Measurements from ENCODE around the gene WSB1. TPM values are rescaled to one million over a fixed set of nuclear protein-coding genes. Genes with fewer than 3 reads are reported as not detected.

Gene WSB1
- total and polyA plus RNA-seq, 9 of the 15 experiments (the other 6 are each of a cell fraction or from before 2014, with no cell fraction given), result 22.8 to 229 (median 81.1) TPM

DNA sequence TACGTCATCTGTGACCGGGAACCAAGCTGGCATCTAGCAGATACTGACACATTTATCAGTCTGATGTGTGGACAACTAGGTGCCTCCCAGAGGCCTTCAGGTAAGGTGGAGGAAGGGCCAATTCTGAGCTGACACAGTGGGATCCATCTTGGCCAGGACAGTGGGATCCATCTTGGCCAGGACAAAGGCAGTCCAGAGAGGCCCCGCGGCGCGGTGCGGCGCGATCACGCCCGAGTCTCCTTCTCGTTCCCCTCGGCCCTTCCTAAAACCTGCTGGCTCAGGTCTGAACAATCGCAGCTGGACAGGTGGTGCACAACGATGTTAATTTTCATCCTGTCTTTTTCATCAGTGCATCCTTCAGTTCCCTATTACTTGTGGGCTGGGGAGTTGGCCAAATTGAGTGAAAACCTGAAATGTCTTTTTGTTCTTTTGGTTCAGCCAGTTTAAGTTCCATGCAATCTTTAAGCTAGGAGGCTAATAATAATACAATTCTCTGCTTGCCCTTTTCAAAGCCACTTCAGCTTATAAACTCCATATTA is 486 bp upstream of the WSB1 start (continued):
- TF ChIP-seq ZZZ3 (IDR thresholded peaks at IDR 0.05) (no peak), KLF16 (IDR thresholded peaks at IDR 0.05) (no peak), CBX5 (IDR thresholded peaks at IDR 0.05; ENCODE audit: borderline replicate concordance, low read depth) (no peak), ZBTB1 (CRISPR knock-in tag; IDR thresholded peaks at IDR 0.05; ENCODE audit: borderline replicate concordance, low read depth) (no peak), MED1 (CRISPR knock-in tag; IDR thresholded peaks at IDR 0.05; ENCODE audit: borderline replicate concordance) (no peak), TEAD4 (IDR thresholded peaks at IDR 0.05; ENCODE audit: low read length) (no peak), TEAD4 (CRISPR knock-in tag; IDR thresholded peaks at IDR 0.05; ENCODE audit: borderline replicate concordance) (no peak), KLF13 (tag; IDR thresholded peaks at IDR 0.05; ENCODE audit: borderline replicate concordance, low read depth) (no peak), NFYB (IDR thresholded peaks at IDR 0.05; ENCODE audit: extremely low read depth, insufficient read length) (no peak), NR2C2 (CRISPR knock-in tag; IDR thresholded peaks at IDR 0.05) (no peak), NR2C2 (tag; IDR thresholded peaks at IDR 0.05) (peak; percentile 78), HNRNPUL1 (IDR thresholded peaks at IDR 0.05; ENCODE audit: low read length) (no peak), SOX6 (IDR thresholded peaks at IDR 0.05) (no peak), EWSR1 (IDR thresholded peaks at IDR 0.05; ENCODE audit: borderline replicate concordance, low read depth, partially characterized antibody) (no peak), ARID2 (IDR thresholded peaks at IDR 0.05) (no peak), SRSF7 (optimal IDR thresholded peaks at IDR 0.05; ENCODE audit: low read depth, low read length) (no peak), SMAD2 (IDR thresholded peaks at IDR 0.05; ENCODE audit: low read depth, low read length) (no peak), ZNF408 (CRISPR knock-in tag; IDR thresholded peaks at IDR 0.05; ENCODE audit: low read depth) (no peak), PML (IDR thresholded peaks at IDR 0.05; ENCODE audit: low read length) (no peak)
- TF ChIP-seq, protein P1, sequence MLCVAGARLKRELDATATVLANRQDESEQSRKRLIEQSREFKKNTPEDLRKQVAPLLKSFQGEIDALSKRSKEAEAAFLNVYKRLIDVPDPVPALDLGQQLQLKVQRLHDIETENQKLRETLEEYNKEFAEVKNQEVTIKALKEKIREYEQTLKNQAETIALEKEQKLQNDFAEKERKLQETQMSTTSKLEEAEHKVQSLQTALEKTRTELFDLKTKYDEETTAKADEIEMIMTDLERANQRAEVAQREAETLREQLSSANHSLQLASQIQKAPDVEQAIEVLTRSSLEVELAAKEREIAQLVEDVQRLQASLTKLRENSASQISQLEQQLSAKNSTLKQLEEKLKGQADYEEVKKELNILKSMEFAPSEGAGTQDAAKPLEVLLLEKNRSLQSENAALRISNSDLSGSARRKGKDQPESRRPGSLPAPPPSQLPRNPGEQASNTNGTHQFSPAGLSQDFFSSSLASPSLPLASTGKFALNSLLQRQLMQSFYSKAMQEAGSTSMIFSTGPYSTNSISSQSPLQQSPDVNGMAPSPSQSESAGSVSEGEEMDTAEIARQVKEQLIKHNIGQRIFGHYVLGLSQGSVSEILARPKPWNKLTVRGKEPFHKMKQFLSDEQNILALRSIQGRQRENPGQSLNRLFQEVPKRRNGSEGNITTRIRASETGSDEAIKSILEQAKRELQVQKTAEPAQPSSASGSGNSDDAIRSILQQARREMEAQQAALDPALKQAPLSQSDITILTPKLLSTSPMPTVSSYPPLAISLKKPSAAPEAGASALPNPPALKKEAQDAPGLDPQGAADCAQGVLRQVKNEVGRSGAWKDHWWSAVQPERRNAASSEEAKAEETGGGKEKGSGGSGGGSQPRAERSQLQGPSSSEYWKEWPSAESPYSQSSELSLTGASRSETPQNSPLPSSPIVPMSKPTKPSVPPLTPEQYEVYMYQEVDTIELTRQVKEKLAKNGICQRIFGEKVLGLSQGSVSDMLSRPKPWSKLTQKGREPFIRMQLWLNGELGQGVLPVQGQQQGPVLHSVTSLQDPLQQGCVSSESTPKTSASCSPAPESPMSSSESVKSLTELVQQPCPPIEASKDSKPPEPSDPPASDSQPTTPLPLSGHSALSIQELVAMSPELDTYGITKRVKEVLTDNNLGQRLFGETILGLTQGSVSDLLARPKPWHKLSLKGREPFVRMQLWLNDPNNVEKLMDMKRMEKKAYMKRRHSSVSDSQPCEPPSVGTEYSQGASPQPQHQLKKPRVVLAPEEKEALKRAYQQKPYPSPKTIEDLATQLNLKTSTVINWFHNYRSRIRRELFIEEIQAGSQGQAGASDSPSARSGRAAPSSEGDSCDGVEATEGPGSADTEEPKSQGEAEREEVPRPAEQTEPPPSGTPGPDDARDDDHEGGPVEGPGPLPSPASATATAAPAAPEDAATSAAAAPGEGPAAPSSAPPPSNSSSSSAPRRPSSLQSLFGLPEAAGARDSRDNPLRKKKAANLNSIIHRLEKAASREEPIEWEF (CRISPR knock-in tag; IDR thresholded peaks at IDR 0.05), result peak; percentile 93; the same call in 1 of the 2 replicates
- TF ChIP-seq, protein P2, sequence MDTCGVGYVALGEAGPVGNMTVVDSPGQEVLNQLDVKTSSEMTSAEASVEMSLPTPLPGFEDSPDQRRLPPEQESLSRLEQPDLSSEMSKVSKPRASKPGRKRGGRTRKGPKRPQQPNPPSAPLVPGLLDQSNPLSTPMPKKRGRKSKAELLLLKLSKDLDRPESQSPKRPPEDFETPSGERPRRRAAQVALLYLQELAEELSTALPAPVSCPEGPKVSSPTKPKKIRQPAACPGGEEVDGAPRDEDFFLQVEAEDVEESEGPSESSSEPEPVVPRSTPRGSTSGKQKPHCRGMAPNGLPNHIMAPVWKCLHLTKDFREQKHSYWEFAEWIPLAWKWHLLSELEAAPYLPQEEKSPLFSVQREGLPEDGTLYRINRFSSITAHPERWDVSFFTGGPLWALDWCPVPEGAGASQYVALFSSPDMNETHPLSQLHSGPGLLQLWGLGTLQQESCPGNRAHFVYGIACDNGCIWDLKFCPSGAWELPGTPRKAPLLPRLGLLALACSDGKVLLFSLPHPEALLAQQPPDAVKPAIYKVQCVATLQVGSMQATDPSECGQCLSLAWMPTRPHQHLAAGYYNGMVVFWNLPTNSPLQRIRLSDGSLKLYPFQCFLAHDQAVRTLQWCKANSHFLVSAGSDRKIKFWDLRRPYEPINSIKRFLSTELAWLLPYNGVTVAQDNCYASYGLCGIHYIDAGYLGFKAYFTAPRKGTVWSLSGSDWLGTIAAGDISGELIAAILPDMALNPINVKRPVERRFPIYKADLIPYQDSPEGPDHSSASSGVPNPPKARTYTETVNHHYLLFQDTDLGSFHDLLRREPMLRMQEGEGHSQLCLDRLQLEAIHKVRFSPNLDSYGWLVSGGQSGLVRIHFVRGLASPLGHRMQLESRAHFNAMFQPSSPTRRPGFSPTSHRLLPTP (IDR thresholded peaks at IDR 0.05; ENCODE audit: borderline replicate concordance, extremely low read depth, insufficient read length), result no peak
- TF ChIP-seq, protein P3, sequence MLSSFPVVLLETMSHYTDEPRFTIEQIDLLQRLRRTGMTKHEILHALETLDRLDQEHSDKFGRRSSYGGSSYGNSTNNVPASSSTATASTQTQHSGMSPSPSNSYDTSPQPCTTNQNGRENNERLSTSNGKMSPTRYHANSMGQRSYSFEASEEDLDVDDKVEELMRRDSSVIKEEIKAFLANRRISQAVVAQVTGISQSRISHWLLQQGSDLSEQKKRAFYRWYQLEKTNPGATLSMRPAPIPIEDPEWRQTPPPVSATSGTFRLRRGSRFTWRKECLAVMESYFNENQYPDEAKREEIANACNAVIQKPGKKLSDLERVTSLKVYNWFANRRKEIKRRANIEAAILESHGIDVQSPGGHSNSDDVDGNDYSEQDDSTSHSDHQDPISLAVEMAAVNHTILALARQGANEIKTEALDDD (IDR thresholded peaks at IDR 0.05), result no peak
